Sigmoid colon (tissue), 7 donors: Measurements from ENCODE around the gene PLPPR1. TPM values are rescaled to one million over a fixed set of nuclear protein-coding genes. Genes with fewer than 3 reads are reported as not detected.

Experiments used
- DNase-seq: peaks from one replicate; pipeline ENCODE4 v3.0.0-alpha.2; 2019
- H3K27ac ChIP-seq, 4 donors: fragments of 200-600 bp; sonication (generic); one replicate each; pipeline ENCODE4 v1.5.1; 2016 to 2019; ENCODE audit warnings: mild to moderate bottlenecking in 1 of 4
- H3K27me3 ChIP-seq, 3 donors: fragments of 200-600 bp; sonication (generic); one replicate each; pipeline ENCODE4 v1.5.1; 2019; ENCODE audit warnings: mild to moderate bottlenecking in 1 of 3
- H3K36me3 ChIP-seq, 4 donors: fragments of 200-600 bp; sonication (generic); one replicate each; pipeline ENCODE4 v1.5.1; 2016 to 2019
- H3K4me1 ChIP-seq, 4 donors: fragments of 200-600 bp; sonication (generic); one replicate each; pipeline ENCODE4 v1.5.1; 2017 to 2019
- H3K4me3 ChIP-seq, 4 donors: fragments of 200-600 bp; sonication (generic); one replicate each; pipeline ENCODE4 v1.5.1; 2017 to 2019; ENCODE audit warnings: mild to moderate bottlenecking in 2 of 4, moderate library complexity in 1 of 4
- H3K9me3 ChIP-seq, 4 donors: fragments of 200-600 bp in 3 of 4; sonication (generic) in 3 of 4; one replicate each; pipeline versions ENCODE4 v1.5.1 to v1.6.1; 2013 to 2019
- EP300 ChIP-seq, 4 donors: sonication (generic); formaldehyde crosslinking; IDR thresholded peaks; one replicate each; pipeline ENCODE4 v1.6.1; 2017; ENCODE audit warnings: antibody characterized with exemption in 4 of 4
- POLR2A ChIP-seq, 2 donors: fragments of 450-650 bp; IDR thresholded peaks; one replicate each; pipeline ENCODE4 v1.6.1; 2016; ENCODE audit warnings: antibody characterized with exemption in 2 of 2, mild to moderate bottlenecking in 2 of 2, moderate library complexity in 2 of 2
- POLR2AphosphoS5 ChIP-seq, 4 donors: sonication (generic); formaldehyde crosslinking; IDR thresholded peaks; one replicate each; pipeline ENCODE4 v1.6.1; 2017; ENCODE audit warnings: antibody characterized with exemption in 4 of 4
- WGBS, 2 donors: extraction: QIAGEN DNeasy Blood & Tissue Kit; methylation state at CpG; one replicate each; pipeline ENCODE4 v1.1.7; 2013; 5-methylcytosine and 5-hydroxymethylcytosine counted together
- intact Hi-C: fragments of 100-400 bp; cut with DNase I; formaldehyde crosslinking; loops from one replicate; pipeline ENCODE4 v1.15.1; 2023
- polyA plus RNA-seq, 3 donors: library from polyadenylated mRNA; stranded (reverse); fragments of 200-250 nt; gene quantifications; one replicate each; pipeline ENCODE4 v1.2.3, GENCODE V29; 2013
- total RNA-seq, 4 donors: library from RNA; depleted of rRNA; stranded (reverse); fragments of >200 nt; gene quantifications; one replicate each; pipeline ENCODE4 v1.1.0, GENCODE V29; 2016
- TF ChIP-seq, protein P1 (sequence below), 4 experiments: fragments of 450-650 bp in 3 of 4; fragments of 200-600 bp in 1 of 4; IDR thresholded peaks; one replicate each; pipeline ENCODE4 v1.5.1; 2016 to 2019; ENCODE audit warnings: antibody characterized with exemption in 4 of 4, mild to moderate bottlenecking in 3 of 4, moderate library complexity in 2 of 4
- donor health status: healthy with polysubstance abuse.
- donor health status: Bipolar disorder and iron deficiency.
- donor health status: healthy.

PLPPR1 gene
- total and polyA plus RNA-seq, 7 donors, result 0.07 to 0.81 (median 0.38) TPM; not detected in 3

DNA sequence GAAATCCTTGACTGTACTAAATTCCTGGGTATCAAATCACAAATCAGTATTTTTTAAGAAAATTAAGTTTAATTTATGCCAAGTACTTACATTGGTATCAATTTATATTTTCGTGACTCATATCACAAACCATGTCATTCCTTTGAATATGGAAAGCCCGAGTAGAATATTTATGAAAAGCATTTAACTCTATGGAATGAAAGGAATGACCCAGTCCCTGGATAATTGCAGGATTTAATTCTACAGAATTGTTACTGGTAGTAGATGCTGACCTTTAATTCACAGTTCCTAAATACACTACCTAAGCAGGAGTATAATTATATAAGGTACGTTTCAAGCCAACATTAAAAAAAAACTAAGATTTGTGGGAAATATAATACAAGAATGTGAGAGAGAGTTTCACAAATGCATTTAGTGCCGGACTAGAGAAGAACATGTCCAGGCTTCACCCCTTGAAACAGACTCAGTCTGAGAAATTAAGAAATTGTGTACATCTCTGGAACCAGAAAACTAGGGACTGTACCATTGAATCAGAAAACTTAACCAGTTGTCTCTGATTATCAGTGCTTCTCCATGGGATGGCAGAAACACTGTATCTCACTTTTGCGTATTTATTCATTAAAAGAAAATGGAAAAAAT, 28.5 kb upstream of the PLPPR1 start:
- Histone ChIP-seq H3K27ac (no peak overlapping the region), H3K4me3 (no peak overlapping the region), H3K36me3 (no peaks in the 10 kb centered on the region), H3K9me3 (no peaks in the 10 kb centered on the region), H3K27me3 (no peaks in the 10 kb centered on the region), H3K4me1 (no peaks in the 10 kb centered on the region)
- no peak for TF ChIP-seq EP300 (IDR thresholded peaks at IDR 0.05)
- no peak for TF ChIP-seq POLR2A (IDR thresholded peaks at IDR 0.05)
- no peak for TF ChIP-seq POLR2AphosphoS5 (IDR thresholded peaks at IDR 0.05)
- TF ChIP-seq, protein P1, sequence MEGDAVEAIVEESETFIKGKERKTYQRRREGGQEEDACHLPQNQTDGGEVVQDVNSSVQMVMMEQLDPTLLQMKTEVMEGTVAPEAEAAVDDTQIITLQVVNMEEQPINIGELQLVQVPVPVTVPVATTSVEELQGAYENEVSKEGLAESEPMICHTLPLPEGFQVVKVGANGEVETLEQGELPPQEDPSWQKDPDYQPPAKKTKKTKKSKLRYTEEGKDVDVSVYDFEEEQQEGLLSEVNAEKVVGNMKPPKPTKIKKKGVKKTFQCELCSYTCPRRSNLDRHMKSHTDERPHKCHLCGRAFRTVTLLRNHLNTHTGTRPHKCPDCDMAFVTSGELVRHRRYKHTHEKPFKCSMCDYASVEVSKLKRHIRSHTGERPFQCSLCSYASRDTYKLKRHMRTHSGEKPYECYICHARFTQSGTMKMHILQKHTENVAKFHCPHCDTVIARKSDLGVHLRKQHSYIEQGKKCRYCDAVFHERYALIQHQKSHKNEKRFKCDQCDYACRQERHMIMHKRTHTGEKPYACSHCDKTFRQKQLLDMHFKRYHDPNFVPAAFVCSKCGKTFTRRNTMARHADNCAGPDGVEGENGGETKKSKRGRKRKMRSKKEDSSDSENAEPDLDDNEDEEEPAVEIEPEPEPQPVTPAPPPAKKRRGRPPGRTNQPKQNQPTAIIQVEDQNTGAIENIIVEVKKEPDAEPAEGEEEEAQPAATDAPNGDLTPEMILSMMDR (IDR thresholded peaks at IDR 0.05), result no peak
- 80 to 89% methylated on average over 5 of the region's 5 CpGs for WGBS, 2 donors
- intact Hi-C loops, result no loop called here
- no peak for DNase-seq

DNA sequence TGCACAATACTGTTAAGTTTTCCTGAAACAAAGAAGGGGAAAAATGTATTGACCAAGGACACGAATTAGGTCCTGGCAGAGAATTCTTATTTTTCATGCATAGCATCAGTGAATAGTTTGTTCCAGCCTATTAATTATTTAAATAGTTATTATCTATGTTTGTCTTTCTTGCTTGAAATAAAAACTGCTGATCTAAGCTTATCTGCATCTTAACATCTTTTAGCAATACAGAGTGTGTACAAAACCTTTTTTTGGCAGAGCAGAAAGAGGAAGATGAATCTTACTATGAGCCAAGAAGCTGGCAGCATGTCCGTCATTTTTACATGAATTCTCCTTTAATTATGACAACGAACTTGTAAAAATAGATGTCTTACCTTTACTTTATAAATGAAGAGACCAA, 23.3 kb upstream of the PLPPR1 start:
- WGBS, 2 donors, result 85 to 90% methylated on average over 3 of the region's 3 CpGs
- Histone ChIP-seq H3K4me3 (no peak overlapping the region), H3K36me3 (no peaks in the 10 kb centered on the region), H3K4me1 (no peaks in the 10 kb centered on the region), H3K27ac (no peak overlapping the region), H3K27me3 (no peaks in the 10 kb centered on the region), H3K9me3 (no peaks in the 10 kb centered on the region)
- DNase-seq, result no peak
- intact Hi-C loops, result no loop called here
- TF ChIP-seq EP300 (IDR thresholded peaks at IDR 0.05) (no peak), POLR2A (IDR thresholded peaks at IDR 0.05) (no peak), POLR2AphosphoS5 (IDR thresholded peaks at IDR 0.05) (no peak)
- TF ChIP-seq, protein P1 (IDR thresholded peaks at IDR 0.05), result no peak

DNA sequence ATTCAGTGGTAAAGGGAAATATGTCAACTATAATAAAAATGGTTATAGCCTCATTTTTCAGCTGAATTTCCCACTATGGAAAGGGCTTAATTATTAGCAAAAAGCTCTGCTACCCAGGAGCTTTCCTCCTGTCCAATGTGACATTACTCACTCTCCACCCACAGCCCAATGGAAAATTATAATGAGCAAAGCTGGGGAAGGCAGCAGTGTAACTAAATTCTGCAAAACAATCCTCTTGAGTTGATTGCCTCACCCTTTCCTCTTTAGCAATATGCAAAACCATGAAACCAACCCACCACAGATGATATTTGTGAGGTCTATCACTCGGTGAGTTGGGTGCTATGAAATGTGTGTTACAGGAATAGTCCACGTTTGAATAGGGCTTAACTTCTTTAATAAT, 14.0 kb upstream of the PLPPR1 start:
- Histone ChIP-seq H3K4me3 (no peak overlapping the region), H3K36me3 (no peaks in the 10 kb centered on the region), H3K27ac (no peak overlapping the region), H3K9me3 (no peaks in the 10 kb centered on the region), H3K27me3 (no peaks in the 10 kb centered on the region), H3K4me1 (no peaks in the 10 kb centered on the region)
- 57 to 61% methylated on average over 2 of the region's 2 CpGs for WGBS, 2 donors
- no peak for DNase-seq
- intact Hi-C loops, result no loop called here
- TF ChIP-seq, protein P1 (IDR thresholded peaks at IDR 0.05), result no peak
- TF ChIP-seq POLR2A (IDR thresholded peaks at IDR 0.05) (no peak), EP300 (IDR thresholded peaks at IDR 0.05) (no peak), POLR2AphosphoS5 (IDR thresholded peaks at IDR 0.05) (no peak)

DNA sequence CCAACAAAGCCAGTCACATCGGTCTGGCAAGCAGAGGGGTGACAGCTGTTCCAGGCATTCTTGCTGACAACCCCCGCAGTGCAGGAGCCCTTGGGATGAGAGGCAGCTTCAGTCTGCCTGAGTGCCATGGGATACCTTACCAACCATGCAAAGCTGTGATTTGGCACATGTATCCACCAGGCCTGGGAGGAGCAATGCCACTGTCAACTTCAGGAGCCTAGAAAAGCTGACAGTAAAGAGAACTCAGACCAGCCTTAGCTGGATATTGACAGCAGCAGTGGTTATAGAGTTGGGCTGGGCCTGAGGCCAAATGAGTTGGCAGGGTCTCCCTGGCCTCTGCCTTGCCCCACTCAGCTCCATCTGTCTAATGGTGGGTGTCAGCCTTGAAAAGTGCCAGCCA, 10.1 kb upstream of the PLPPR1 start:
- intact Hi-C loops, result no loop called here
- H3K9me3 ChIP-seq, result no peaks in the 10 kb centered on the region
- no peak for DNase-seq
- no peaks in the 10 kb centered on the region for H3K4me1 ChIP-seq
- no peak overlapping the region for H3K27ac ChIP-seq
- H3K36me3 ChIP-seq, result no peaks in the 10 kb centered on the region
- no peak overlapping the region for H3K4me3 ChIP-seq
- no peaks in the 10 kb centered on the region for H3K27me3 ChIP-seq
- WGBS, 2 donors, result 73 to 80% methylated on average over 2 of the region's 2 CpGs
- TF ChIP-seq, protein P1 (IDR thresholded peaks at IDR 0.05), result no peak
- TF ChIP-seq POLR2A (IDR thresholded peaks at IDR 0.05) (no peak), POLR2AphosphoS5 (IDR thresholded peaks at IDR 0.05) (no peak), EP300 (IDR thresholded peaks at IDR 0.05) (no peak)

DNA sequence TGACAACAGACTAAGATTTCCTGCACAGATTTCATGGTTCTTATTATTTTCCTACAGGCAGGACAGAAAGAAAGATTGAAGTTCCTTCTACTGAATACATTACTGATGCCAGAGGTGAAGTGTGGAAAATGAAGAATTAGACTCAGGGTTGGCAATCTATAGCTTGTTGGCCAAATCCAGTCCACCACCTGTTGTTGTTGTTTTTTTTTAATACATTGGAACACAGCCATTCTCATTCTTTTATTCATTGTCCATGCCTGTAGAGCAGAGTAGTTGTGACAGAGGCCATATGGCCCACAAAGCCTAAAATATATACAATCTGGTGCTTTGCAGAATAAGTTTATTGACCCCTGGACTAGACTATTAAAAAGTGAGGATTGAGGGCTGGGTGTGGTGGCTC, 5.8 kb upstream of the PLPPR1 start:
- no peak overlapping the region for H3K27ac ChIP-seq
- no peaks in the 10 kb centered on the region for H3K4me1 ChIP-seq
- no peak overlapping the region for H3K4me3 ChIP-seq
- no peaks in the 10 kb centered on the region for H3K36me3 ChIP-seq
- H3K9me3 ChIP-seq, result no peaks in the 10 kb centered on the region
- TF ChIP-seq POLR2A (IDR thresholded peaks at IDR 0.05) (no peak), EP300 (IDR thresholded peaks at IDR 0.05) (no peak), POLR2AphosphoS5 (IDR thresholded peaks at IDR 0.05) (no peak)
- TF ChIP-seq, protein P1 (IDR thresholded peaks at IDR 0.05), result no peak
- intact Hi-C loops, result no loop called here
- H3K27me3 ChIP-seq, result peaks cover 0 to 14% (median 0%) of the 10 kb centered on the region in 3 donors
- no peak for DNase-seq
